ENCODE data around the gene OR52E4.

Gene OR52E4

DNA sequence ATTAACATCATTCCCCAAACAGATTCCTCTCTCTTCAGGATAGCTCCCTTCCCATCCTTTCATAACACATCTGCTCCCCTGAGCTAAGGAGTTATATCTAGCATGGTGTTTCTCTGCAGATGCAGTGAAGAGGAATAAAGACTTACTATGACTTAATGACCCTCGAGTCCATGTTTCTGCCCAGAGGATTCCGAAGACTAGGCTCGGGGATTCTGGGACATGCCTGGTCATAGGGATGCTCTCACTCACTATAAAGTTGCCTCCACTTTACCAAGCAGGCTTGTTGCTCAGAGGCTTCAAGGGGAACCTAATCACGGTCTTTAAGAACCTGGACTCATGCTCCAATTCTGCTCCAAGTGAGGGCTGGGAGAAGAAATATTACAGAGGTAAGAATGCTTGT is at the start of gene OR52E4:
Gene OR52E4, plus strand, starts transcription at position 301 of the 400 bp plus-strand sequence. CDS start 3,664 bp downstream, outside the sequence.
- no peak for DNase-seq (ENCODE audit: low spot score)

DNA sequence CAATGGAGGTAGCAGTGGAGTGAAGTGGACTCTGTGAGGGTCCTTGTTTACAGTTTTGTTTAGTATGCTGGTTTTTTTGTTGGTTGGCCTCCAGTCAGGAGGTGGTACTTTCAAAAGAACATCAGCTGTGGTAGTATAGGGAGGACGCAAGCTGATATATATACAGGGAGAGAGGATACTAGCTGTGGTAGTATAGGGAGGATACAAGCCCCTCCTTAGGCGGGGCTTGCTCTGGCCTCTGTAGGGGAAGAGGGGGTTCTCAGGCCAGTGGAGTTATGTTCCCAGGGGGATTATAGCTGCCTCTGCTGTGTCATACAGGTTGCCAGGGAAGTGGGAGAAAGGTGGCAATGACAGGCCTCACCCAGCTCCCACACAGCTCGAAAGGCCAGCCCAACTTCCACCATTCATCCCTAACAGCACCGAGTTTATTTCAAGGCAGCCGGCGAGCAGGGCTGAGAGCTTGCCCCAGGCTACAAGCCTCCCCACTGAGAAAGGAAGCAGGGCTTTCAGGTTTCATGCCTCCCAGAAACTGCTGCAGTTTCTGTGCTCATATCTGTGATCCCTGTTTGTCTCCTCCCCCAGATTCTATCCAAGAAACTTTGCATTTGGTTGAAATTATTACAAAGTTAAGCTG is 49.1 kb upstream of the OR52E4 start:
- DNase-seq (ENCODE audit: low spot score) = no peak

DNA sequence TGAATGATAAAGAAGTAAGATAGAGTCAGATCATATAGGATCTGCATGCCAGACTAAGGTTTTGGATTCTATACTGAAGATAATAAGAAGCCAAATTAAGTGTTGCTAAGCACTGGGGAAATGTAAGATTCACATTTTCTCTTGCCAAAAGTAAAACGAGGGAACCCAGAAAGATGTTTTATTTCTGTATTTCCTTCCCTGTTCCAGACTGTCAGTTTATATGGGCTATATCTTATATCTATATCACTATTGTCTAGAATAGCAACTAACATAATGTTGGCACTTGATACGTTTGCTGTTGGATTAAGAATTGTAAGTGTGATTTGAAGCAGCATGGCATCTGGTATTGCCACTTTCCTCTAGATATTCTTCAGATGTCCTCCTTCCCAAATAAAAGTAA is 47.0 kb upstream of the OR52E4 start:
- no peak for DNase-seq (ENCODE audit: low spot score)

DNA sequence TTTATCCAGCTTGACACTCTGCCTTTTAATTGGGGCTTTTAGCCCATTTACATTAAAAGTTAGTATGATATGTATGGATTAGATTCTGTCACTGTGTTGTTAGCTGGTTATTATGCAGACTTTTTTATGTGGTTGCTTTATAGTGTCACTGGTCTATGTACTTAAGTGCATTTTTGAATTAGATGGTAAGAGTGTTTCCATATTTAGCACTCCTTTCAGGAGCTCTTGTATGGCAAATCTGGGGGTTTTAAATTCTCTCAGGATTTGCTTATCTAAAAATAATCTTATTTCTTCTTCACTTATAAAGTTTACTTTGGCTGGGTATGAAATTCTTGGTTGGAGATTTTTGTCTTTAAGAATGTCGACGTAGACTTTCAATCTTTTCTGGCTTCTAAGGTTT is 42.7 kb upstream of the OR52E4 start:
- no peak for DNase-seq (ENCODE audit: low spot score)

DNA sequence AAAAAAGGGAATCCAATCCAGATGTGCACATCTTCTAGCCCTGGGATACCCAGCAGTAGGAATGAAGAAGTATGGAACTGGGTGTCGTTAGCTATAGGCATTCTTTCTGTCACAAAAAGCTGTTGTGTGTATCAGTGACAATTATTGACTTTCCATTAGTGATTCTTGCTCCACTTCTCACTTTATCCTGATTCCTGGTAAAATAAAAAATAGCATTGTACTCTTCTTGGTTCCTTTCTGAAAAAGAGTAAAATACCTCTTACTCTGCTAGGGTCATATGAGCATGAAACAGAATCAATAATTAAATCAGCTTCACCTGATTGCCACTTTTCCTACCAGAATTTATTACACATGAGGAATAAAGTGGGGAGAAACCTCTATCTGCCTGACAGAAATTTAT is 38.6 kb upstream of the OR52E4 start, which contains the start of gene OR52E6:
Gene OR52E6, minus strand, starts transcription at position 101 of the 400 bp plus-strand sequence. Its CDS starts 0 bp downstream, at position 101.
- no peak for DNase-seq (ENCODE audit: low spot score)

DNA sequence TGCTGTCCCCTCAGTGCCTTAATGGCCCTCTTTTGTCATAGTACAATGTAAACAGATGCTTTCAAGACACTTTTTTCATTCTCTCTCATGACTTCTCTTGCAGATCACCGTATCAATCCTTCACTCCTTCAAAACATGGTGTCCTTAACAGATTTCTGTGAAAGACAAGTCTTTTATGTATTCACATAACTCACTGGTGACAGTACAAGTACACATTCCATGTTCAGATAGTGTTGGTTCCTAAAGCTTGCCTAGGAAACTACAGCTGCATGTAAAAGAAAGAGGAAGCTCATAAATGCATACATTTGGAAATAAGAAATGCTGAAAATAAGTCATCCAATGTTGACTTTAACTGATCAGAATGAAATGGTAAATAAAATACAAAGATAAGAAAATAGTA is 33.7 kb upstream of the OR52E4 start:
- no peak for DNase-seq (ENCODE audit: low spot score)

DNA sequence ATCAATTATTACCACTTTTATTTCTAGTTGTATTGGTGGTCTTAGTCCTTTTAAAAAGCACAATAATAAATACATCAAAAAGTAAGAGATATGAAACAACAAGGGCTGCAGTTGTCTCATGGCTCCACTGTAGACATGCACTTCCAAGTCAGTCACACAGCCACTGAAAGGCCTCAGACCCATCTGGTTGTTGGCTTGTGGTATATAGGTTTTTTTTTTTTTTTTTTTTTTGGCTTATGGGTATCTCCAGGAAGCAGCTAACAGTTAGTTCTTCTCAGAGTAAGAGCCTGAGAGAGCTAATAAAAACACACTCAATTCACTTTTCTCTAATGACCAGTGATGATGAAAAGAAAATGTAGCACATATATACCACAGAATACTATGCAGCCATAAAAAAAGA is 32.7 kb upstream of the OR52E4 start:
- DNase-seq (ENCODE audit: low spot score) = no peak

DNA sequence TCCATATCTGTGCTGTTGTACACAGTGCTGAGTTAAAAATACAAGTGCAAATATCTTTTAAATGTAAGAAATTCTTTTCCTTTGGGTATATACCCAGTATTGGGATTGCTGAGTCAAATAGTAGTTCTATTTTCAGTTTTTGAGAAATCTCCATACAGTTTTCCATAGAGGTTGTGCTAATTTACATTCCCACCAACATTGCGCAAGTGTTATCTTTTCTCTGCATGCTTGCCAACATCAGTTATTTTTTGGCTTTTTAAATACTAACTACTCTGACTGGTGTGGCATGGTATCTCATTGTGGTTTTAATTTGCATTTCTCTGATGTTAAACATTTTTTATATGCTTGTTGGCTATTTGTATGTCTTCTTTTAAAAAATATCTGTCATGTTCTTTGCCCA is 29.4 kb upstream of the OR52E4 start:
- no peak for DNase-seq (ENCODE audit: low spot score)

DNA sequence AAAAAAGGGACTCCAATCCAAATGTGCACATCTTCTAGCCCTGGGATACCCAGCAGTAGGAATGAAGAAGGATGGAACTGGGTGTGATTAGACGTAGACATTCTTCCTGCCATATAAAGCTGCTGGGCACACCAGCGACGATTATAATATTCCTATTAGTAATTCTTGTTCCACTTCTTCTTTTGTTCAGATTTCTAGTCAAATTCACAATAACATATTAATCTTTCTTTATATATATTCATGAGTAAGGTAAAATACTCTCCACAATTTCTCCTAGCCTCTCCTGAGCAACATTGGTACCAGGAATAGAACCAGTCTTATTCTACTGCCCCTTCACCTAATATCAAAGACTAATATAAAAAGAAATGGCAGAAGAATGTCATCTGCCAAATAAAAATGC is 22.8 kb upstream of the OR52E4 start, which contains the start of gene OR52E8:
Gene OR52E8, minus strand, starts transcription at position 101 of the 400 bp plus-strand sequence. Its CDS starts 0 bp downstream, at position 101.
- no peak for DNase-seq (ENCODE audit: low spot score)

DNA sequence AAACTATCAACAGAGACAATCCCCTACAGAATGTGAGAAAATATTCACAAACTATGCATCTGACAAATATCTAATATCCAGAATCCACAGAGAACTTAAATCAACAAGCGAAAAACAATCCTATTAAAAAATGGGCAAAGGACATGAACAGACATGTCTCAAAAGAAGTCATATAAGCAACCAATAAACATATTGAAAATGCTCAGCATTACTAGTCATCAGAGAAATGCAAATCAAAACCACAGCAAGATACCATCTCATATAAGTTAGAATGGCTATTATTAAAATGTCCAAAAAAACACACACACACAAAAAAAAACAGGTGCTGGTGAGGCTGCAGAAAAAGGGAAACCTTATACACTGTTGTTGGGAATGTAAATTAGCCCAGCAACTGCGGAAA is 14.6 kb upstream of the OR52E4 start:
- DNase-seq (ENCODE audit: low spot score) = no peak

DNA sequence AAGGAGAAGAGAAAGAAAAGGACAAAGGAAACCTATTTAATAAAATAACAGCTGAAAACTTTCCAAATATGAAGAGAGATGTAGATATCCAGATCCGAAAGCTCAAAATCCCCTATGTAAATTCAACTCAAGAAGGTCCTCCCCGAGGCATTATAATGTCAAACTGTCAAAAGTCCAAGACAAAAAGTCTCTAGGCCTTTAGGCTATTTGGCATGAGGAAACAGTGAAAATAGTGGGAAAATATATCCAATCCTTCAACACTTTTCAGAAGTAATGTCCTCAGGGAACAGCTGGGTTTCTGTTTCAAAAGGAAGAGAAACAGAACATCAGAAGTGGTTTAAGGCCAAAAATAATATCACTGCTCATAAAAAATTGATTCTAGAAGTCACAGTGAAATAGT is 1.9 kb upstream of the OR52E4 start:
- no peak for DNase-seq (ENCODE audit: low spot score)

DNA sequence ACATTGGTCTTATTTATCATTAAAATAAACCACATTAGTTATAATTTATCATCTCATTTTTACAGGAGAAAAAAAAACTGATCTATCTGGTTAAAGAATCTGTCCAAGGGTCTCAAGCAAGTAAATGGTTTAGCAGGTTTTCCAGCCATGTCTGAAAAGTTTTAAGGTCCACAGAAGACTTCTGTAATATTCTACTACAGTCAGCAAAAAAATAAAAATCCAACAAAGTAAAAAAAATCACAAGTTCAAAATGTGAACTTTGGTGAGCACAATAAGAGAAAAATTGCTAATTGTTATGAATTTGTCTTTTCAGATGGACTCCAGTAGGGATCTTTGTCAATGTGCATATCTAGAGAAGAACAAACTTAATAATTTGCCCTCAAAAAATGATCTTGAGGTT is 1.3 kb downstream of the OR52E4 start:
- no peak for DNase-seq (ENCODE audit: low spot score)

DNA sequence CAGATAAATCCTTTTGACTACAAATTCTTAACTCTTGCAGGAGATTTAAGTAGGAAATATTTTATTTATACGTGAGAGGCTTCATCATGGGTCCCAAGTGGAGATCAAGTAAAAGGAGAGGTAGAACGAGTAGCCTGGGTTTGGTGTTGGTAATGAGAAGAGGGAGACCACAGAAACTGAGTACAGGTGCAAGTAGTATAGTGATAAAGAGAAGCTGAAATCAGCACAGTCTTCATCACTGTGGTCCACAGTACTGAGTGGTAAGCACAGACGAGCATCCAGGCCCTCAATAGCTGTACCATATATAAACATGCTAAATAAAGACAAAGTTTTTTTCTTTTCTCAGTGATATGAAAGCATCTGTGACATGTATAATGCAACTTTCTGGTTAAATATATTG is 6.7 kb downstream of the OR52E4 start:
- no peak for DNase-seq (ENCODE audit: low spot score)

DNA sequence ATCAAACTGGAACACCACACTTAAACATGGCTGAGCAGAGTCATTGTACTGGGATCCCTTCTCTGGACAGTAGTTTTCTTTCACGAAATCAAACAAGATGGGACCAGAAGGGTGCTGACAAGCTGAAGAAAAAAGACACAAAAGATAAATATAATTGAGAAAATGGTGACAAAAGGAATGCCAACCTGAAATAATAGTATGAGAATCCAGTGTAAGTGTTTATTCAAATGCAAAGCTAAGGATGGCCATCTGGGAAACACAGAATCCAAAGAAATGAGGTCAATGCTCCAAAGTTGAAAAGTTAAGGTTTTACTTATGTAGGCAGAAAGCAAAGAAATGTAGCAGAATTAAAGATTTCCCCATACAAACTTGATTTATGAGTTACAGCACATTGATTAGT is 7.2 kb downstream of the OR52E4 start:
- no peak for DNase-seq (ENCODE audit: low spot score)

DNA sequence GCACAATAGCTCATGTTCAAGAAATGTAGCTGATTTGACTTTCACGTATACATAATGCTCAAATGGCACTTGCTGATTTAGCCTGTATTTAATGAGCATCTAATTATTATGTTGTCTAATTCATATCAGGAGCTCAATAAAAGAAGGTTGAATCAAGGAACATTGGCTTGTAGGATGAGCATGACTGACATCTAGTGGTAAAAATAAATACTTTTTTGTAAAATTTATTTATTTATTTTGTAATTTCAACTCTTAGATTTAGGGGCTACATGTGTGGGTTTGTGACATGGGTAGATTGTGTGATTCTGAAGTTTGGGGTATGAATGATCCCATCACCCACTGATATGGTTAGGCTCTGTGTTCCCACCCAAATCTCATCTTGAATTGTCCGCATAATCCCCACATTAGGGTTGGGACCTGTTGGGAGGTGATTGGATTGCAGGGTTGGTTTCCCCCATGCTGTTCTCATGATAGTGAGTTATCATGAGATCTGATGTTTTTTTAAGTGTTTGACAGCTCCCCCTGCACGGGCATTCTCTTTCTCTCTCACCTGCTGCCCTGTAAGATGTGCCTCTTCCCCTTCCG is 10.9 kb downstream of the OR52E4 start:
- DNase-seq (ENCODE audit: low spot score) = peak; percentile 55

DNA sequence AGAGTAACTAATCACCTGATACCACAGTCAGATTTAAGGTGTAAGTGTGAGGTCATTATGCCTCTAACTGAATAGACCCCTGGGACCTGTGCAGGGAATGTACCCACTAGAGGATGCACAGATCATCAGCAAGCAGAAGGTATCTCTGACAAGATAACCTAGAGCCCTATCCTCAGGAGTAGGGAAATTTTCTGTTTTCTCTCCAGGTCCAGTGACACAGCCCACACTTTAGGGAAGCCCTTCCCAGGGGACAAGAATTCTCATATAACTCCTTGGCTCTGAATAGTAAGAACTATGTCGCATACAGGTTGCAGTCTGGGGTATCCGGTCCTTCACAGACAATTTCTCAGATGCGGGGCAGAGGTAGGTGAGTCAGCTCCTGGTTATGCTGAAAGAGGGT is 12.5 kb downstream of the OR52E4 start, which contains the start of gene OR52E5:
Gene OR52E5, plus strand, starts transcription at position 301 of the 400 bp plus-strand sequence. CDS start 7,569 bp downstream, outside the sequence.
- no peak for DNase-seq (ENCODE audit: low spot score)

DNA sequence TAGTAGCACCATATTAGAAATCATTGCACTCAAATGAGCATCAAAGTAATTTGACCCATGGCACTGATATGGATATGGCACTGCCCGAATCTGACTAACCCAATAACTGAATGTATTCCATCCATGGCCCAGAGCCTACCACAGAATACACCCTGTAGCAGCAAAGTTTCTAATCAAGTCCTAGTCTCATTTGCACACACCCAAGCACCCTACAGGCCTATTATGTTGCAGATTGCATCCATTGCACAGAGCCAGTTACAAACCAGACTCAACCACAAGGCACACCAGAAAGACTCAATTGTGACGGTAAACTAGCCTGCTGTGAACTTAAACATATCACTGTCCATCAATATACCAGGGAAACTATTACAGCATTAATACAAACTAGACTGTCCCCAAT is 19.1 kb downstream of the OR52E4 start:
- DNase-seq (ENCODE audit: low spot score) = no peak

DNA sequence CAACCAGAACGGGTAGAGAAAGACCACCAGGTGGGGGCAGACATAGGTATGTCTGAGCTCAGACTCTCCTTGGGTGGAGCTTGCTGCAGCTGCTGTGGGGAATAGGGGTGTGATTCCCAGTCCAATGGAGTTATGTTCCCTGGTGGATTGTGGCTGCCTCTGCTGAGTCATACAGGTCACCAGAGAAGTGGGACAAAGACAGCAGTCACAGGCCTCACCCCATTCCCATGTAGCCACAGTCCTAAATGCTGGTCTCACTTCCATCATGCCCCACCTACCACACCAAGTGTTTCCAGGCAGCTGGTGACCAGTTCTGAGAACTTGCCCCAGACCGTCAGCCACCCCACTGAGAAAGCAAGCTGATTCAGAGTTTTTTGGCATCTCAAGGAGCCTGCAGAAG is 30.1 kb downstream of the OR52E4 start:
- no peak for DNase-seq (ENCODE audit: low spot score)

DNA sequence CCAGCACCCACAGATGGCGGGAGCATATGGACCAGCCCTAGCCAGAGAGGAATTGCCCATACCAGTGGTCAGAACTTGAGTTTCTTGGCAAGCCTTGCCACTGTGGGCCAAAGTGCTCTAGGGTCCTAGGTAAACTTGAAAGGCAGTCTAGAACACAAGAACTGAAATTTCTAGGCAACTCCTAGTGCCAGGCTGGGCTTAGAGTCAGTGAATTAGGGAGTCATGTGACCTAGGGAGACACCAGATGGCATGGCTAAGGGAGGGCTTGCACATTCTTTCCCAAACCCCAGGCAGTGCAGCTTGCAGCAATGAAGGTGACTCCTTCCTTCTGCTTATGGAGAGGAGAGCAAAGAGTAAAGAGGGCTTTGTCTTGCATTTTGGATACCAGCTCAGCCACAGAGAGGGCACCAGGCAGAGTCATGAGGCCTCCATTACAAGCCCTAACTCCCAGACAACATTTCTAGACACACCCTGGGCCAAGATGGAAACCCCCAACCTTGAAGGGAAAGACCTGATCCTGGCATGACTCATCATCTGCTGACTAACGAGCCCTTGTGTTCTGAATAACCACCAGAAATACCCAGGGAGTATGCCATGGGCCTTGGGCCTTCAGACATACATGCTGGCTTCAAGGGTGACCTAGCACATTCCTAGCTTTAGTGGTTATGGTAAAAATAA is 42.5 kb downstream of the OR52E4 start:
- DNase-seq (ENCODE audit: low spot score) = peak; percentile 32

DNA sequence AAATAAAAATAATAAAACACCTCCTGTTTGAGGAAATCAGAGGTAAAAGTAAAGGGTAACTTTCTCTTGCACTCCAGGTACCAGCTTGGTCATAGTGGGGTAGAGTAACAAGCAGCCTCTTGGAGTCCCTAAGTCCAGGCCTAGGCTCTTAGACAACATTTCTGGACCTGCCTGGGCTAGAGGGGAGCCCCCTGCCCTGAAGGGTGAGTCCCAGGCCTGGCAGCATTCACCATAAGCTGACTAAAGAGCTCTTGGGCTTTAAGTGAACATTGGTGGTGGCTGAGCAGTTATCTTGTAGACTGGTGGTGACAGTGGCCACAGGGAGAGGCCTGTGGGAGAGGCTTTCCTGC is 43.0 kb downstream of the OR52E4 start:
- DNase-seq (ENCODE audit: low spot score) = no peak

DNA sequence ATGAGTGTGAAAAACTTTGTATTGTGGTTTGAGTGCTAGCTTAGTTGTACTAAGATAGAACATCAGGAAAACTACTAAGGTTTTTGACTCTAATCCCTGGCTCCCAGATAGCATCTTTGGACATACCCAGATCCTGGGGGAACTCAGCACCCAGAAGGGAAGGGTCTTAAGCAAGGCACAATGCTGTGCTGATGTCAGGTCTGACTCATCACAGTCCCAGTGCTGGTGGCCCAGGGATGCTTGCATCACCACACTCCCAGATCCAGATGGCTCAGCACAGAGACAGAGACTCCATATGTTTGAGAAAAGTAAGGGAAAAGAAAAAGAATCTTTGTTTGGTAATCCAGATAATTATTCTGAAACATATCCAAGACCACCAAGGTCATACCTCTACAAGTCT is 43.4 kb downstream of the OR52E4 start:
- DNase-seq (ENCODE audit: low spot score) = no peak

DNA sequence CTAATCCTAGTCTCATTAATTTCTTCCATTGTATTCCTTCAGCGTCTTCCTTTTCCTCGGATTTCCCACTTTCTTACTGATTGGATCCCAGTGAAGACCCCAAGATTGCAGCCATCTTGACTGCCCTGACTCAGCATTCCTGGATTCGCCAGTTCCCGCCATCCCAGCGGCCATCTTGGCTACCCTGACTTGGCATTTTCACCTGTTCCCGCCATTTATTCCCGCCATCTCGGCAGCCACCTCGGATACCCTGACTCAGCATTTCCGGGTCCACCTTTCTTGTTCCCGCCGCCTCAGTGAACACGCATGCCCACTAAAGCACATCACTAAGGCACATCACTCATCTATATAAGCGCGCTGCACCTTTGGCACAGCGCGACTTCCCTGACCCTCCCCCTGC is 47.8 kb downstream of the OR52E4 start:
- DNase-seq (ENCODE audit: low spot score) = no peak

DNA sequence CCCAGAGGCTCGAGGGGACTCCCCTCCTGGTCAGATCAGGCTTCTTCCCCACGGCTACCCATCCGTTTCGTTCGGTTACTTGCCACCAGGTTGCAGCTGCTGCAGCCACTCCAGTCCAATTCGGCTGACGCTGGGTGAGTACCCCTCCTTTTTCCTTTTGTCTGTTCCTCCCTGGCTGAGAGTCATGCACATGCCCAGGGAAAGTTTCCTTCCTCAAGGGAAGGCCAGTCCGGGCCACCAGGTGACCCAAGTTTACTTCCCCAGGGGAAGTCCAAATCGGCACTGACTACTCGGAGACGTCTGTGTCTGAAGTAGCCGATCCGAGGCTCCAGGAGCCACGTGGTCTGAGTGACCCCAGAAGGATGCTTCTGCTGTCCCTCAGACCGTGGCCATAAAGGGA is 48.4 kb downstream of the OR52E4 start:
- no peak for DNase-seq (ENCODE audit: low spot score)
